Fibroblast of pulmonary artery (primary cell): ENCODE measurements around the gene GFOD1.
"Not testable (repeated sequence)": the region's sequence is repeated elsewhere in the genome, so short reads cannot be mapped to it uniquely, and the experiment has no call there.

Experiments used
- DNase-seq: peaks from one replicate; pipeline ENCODE4 v3.0.0-alpha.2; 2010; ENCODE audit warnings: low read depth
- H3K4me3 ChIP-seq: replicated peaks from 2 replicates; pipeline ENCODE4 v1.5.1; 2011; ENCODE audit warnings: low read depth, mild to moderate bottlenecking, control low read depth, low read length, moderate library complexity
- TF ChIP-seq, protein P1 (sequence below): IDR thresholded peaks from 2 replicates; pipeline ENCODE4 v1.5.1; 2011; ENCODE audit warnings: mild to moderate bottlenecking, control low read depth, low read length, inconsistent platforms; ENCODE audit errors: missing control alignments

The GFOD1 gene

GRCh38 chr6:13391537-13391936 lies 95.9 kb downstream of the GFOD1 start:
- DNase-seq, result no peak
- no peak overlapping the region for H3K4me3 ChIP-seq
- TF ChIP-seq, protein P1, sequence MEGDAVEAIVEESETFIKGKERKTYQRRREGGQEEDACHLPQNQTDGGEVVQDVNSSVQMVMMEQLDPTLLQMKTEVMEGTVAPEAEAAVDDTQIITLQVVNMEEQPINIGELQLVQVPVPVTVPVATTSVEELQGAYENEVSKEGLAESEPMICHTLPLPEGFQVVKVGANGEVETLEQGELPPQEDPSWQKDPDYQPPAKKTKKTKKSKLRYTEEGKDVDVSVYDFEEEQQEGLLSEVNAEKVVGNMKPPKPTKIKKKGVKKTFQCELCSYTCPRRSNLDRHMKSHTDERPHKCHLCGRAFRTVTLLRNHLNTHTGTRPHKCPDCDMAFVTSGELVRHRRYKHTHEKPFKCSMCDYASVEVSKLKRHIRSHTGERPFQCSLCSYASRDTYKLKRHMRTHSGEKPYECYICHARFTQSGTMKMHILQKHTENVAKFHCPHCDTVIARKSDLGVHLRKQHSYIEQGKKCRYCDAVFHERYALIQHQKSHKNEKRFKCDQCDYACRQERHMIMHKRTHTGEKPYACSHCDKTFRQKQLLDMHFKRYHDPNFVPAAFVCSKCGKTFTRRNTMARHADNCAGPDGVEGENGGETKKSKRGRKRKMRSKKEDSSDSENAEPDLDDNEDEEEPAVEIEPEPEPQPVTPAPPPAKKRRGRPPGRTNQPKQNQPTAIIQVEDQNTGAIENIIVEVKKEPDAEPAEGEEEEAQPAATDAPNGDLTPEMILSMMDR, result no peak

DNA sequence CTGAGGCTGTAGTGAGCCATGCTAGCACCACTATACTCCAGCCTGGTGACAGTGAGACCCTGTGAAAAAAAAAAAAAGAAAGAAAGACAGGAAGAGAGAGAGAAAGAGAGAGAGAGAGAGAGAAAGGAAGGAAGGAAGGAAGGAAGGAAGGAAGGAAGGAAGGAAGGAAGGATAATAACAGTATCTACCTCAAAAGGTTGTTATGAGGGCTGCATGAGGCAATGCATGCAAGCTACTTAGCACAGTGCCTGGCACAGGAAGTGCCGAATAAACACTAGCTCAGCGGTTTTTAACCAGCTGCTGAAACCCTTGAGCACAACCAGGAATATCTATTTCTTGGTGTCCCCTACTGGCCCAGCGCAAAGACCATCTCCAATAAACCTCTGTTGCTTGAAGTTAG lies 96.7 kb downstream of the GFOD1 start:
- no peak overlapping the region for H3K4me3 ChIP-seq
- no peak for DNase-seq
- TF ChIP-seq, protein P1, result no peak

DNA sequence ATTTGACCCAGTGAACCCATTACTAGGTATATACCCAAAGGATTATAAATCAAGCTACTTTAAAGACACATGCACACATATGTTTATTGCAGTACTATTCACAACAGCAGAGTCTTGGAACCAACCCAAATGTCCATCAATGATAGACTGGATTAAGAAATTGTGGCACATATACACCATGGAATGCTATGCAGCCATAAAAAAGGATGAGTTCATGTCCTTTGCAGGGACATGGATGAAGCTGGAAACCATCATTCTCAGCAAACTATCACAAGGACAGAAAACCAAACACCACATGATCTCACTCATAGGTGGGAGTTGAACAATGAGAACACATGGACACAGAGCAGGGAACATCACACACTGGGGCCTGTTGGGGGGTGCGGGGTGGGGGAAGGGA lies 98.2 kb downstream of the GFOD1 start:
- not testable (repeated sequence) for DNase-seq

GRCh38 chr6:13388769-13389168 lies 98.6 kb downstream of the GFOD1 start:
- H3K4me3 ChIP-seq, DNase-seq: not testable (repeated sequence)

More for the DNA sequence above, 98.2 kb downstream of the GFOD1 start:
- not testable (repeated sequence) for H3K4me3 ChIP-seq

- DNase-seq, result no peak
- no peak overlapping the region for H3K4me3 ChIP-seq
- TF ChIP-seq, protein P1, result no peak
Observed at GRCh38 chr6:13384966-13385365, 102.4 kb downstream of the GFOD1 start.

DNA sequence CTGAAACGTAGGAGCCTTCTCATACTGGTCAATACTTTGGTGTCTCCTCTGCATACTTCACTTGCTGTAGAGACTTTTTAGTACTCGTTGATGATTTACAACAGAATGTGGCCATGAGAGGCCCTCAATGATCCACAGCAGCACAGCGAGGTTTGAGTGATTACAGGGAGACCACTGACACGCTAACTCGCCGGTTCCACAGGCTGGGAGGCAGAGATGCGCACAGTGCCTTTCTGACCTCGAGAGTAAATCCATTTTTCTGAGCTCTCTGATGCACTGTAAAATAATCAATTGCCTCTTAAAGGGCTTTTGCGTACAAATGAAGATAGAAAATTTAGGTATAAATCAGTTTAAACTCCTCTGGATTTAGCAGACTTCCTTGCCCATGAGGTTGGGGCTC lies 102.9 kb downstream of the GFOD1 start:
- no peak for DNase-seq
- TF ChIP-seq, protein P1, result no peak
- H3K4me3 ChIP-seq, result no peak overlapping the region

- TF ChIP-seq, protein P1, result peak; percentile 16
- peak; percentile 76 for DNase-seq
- no peak overlapping the region for H3K4me3 ChIP-seq
Observed at GRCh38 chr6:13383328-13384163, 103.9 kb downstream of the GFOD1 start.

- no peak overlapping the region for H3K4me3 ChIP-seq
- DNase-seq, result no peak
- TF ChIP-seq, protein P1, result no peak
Observed at GRCh38 chr6:13380761-13381160, 106.6 kb downstream of the GFOD1 start.
